ENCODE results near the gene ABCD2.

DNA sequence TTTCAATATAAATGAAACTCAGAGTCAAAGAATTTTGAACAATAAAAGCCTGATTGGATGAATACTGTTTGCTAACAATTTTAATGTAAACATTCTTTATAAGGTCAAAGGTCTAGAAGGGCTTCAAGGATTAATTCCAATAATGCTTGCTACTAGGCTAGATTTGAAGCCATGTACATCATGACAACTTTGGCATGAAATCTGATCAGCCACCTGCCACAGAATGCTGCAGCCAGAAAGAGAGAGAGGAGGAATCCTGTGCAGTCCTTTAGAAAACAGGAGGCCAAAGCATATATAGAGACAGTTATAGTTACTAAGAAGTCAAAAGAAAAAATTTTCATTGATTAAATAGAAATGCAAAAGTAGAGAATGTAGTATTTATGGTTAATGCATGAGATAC, 47.1 kb downstream of the ABCD2 start:
- TF ChIP-seq CTCF (conservative IDR thresholded peaks at IDR 0.05; ENCODE audit: low read length) = no peak
- TF ChIP-seq EZH2phosphoT487 (IDR thresholded peaks at IDR 0.05; ENCODE audit: borderline replicate concordance) = no peak

Measured in Loucy (cell line).